ENCODE data around the gene NRAP. TPM values are rescaled to one million over a fixed set of nuclear protein-coding genes. Genes with fewer than 3 reads are reported as not detected.
A peak's percentile ranks its signal among the peaks of the same experiment; 100 is the strongest.

NRAP gene
- total RNA-seq, 4 donors from 2014 or later, result 0.08 to 0.31 TPM; not detected in 2

- no peak overlapping the region for H3K4me3 ChIP-seq
- 64% methylated on average over 8 of the region's 8 CpGs for WGBS
- H3K4me1 ChIP-seq, result peaks cover 6% of the 10 kb centered on the region
- H3K36me3 ChIP-seq, result peaks cover 4% of the 10 kb centered on the region
- H3K9me3 ChIP-seq, result no peaks in the 10 kb centered on the region
- TF ChIP-seq CTCF (IDR thresholded peaks at IDR 0.05) (no peak), EP300 (IDR thresholded peaks at IDR 0.05) (no peak), POLR2AphosphoS5 (IDR thresholded peaks at IDR 0.05) (no peak), POLR2A (IDR thresholded peaks at IDR 0.05) (no peak)
- no peak overlapping the region for H3K27ac ChIP-seq
- H3K27me3 ChIP-seq, result no peaks in the 10 kb centered on the region
- DNase-seq (ENCODE audit: low spot score in 2 of 2), result no peak
Measured at GRCh38 chr10:113709221-113709838, 45.5 kb upstream of the NRAP start.

DNA sequence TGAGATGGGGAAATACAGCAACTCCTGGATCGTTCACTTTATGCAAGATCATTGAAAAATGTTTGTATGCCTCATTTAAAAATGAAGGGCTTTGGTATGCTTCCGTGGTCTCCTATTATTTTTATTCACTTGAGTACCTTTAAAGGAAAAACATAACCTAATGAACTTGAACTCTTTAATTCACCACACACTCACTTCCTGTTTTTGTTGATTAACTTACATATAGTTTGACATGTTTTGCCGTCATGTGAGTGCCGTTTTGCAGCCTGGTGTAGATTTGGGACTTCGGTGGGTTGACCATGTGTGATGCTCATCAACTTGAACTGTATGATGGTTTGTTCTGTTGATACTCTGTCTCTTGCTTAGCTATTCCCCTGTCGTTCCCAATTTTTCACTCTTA is 44.8 kb upstream of the NRAP start:
- peaks cover 7% of the 10 kb centered on the region for H3K36me3 ChIP-seq
- H3K4me1 ChIP-seq, result peaks cover 6% of the 10 kb centered on the region
- TF ChIP-seq POLR2A (IDR thresholded peaks at IDR 0.05) (no peak), CTCF (IDR thresholded peaks at IDR 0.05) (no peak), EP300 (IDR thresholded peaks at IDR 0.05) (no peak), POLR2AphosphoS5 (IDR thresholded peaks at IDR 0.05) (no peak)
- no peak overlapping the region for H3K4me3 ChIP-seq
- H3K27ac ChIP-seq, result no peak overlapping the region
- H3K27me3 ChIP-seq, result no peaks in the 10 kb centered on the region
- no peak for DNase-seq (ENCODE audit: low spot score in 2 of 2)
- no peaks in the 10 kb centered on the region for H3K9me3 ChIP-seq
- 84% methylated on average over 6 of the region's 6 CpGs for WGBS

- Histone ChIP-seq H3K36me3 (peaks cover 12% of the 10 kb centered on the region), H3K4me1 (peaks cover 6% of the 10 kb centered on the region), H3K27me3 (no peaks in the 10 kb centered on the region), H3K27ac (no peak overlapping the region), H3K9me3 (no peaks in the 10 kb centered on the region), H3K4me3 (no peak overlapping the region)
- TF ChIP-seq EP300 (IDR thresholded peaks at IDR 0.05), result no peak
- TF ChIP-seq POLR2AphosphoS5 (IDR thresholded peaks at IDR 0.05), result no peak
- no peak for TF ChIP-seq POLR2A (IDR thresholded peaks at IDR 0.05)
- TF ChIP-seq CTCF (IDR thresholded peaks at IDR 0.05), result no peak
- DNase-seq (ENCODE audit: low spot score in 2 of 2), result no peak
- WGBS, result 67% methylated on average over 5 of the region's 5 CpGs
Measured at GRCh38 chr10:113706623-113707022, 42.8 kb upstream of the NRAP start.

DNA sequence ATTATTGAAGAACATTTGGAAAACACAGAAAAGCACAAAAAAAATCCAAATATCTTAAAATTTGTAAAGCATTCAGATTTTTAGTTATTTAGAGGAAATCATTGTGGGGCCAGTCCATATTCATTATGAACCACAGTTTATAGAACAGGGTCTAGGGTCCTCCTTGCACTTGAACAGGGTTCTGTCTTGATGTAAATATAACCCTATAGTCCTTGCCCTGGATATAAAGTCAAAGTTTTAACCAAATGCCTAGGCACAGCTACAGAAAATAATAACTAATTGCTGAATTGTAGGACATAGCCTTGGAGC is 41.5 kb upstream of the NRAP start:
- DNase-seq (ENCODE audit: low spot score in 2 of 2), result no peak
- no peak overlapping the region for H3K27ac ChIP-seq
- no peaks in the 10 kb centered on the region for H3K9me3 ChIP-seq
- H3K4me1 ChIP-seq, result peaks cover 6% of the 10 kb centered on the region
- H3K27me3 ChIP-seq, result no peaks in the 10 kb centered on the region
- TF ChIP-seq POLR2A (IDR thresholded peaks at IDR 0.05), result no peak
- no peak for TF ChIP-seq POLR2AphosphoS5 (IDR thresholded peaks at IDR 0.05)
- TF ChIP-seq EP300 (IDR thresholded peaks at IDR 0.05), result no peak
- no peak for TF ChIP-seq CTCF (IDR thresholded peaks at IDR 0.05)
- H3K36me3 ChIP-seq, result peaks cover 12% of the 10 kb centered on the region
- no peak overlapping the region for H3K4me3 ChIP-seq

DNA sequence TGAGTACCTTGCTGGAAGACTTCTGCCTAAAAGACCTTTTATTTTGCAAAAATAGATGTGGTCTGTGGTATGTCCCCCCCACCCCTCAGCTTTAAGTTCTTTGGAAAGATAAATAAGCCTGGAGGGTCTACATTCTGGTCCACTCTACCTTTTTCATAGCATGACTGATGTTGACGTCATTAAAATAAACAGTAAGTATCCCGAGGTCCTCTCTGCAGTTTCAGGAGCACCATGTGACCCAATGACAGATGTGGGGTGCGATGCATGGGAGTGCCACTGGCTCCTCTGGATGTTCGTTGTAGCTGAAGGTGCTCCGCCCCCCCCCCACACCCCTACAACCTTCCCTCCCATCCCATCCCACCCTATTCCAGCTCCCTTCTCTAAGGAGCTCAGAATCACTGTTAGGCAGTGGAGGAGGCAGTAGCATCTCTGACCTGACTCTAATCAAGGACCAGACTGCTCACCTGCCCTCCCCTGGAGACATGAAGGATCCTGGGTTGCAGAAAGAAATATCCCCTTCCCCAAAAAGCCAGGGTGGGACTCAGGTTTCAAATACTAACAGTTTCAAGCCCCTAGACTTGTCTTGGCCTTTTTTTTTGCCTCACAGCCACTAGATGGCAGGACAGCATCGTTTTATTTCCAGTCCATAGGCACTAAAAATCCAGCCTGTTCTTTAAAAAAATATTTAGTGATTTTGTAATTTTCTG is 40.9 kb upstream of the NRAP start:
- peaks cover 6% of the 10 kb centered on the region for H3K4me1 ChIP-seq
- H3K36me3 ChIP-seq, result peaks cover 12% of the 10 kb centered on the region
- WGBS, result 52% methylated on average over 6 of the region's 6 CpGs
- no peak for DNase-seq (ENCODE audit: low spot score in 2 of 2)
- no peak overlapping the region for H3K27ac ChIP-seq
- peak; percentile 10 to 52 for TF ChIP-seq CTCF (IDR thresholded peaks at IDR 0.05)
- TF ChIP-seq POLR2A (IDR thresholded peaks at IDR 0.05), result no peak
- H3K27me3 ChIP-seq, result no peaks in the 10 kb centered on the region
- no peak overlapping the region for H3K4me3 ChIP-seq
- H3K9me3 ChIP-seq, result no peaks in the 10 kb centered on the region

Measured in suprapubic skin (tissue), 4 donors.